HepG2 (cell line): ENCODE data around the gene CCZ1B. TPM values are rescaled to one million over a fixed set of nuclear protein-coding genes. Genes with fewer than 3 reads are reported as not detected.
"Not testable (repeated sequence)": the region's sequence is repeated elsewhere in the genome, so short reads cannot be mapped to it uniquely, and the experiment has no call there.

Experiments used
- ATAC-seq: fragments of 200-7000 bp; cut with Tn5 transposase; 3 replicates; pipeline ENCODE4 v1.9.1; 2020; ENCODE audit warnings: mild to moderate bottlenecking, moderate library complexity
- BruUV-seq: library from RNA; stranded (reverse); fragments of 400-500 nt; replicated peaks from 2 replicates; lab custom pipeline; 2021; lab: Mats Ljungman, UMichigan
- CTCF ChIA-PET: fragments of 300-600 bp; formaldehyde crosslinking; extraction: SDS; loops from one replicate; lab custom pipeline; 2021; ENCODE audit warnings: low total read pairs, inconsistent platforms, low intra/inter-chr PET ratio; lab: Yijun Ruan, JAX
- POLR2A ChIA-PET: fragments of 350-600 bp; sonication (Branson Sonifier 250); formaldehyde crosslinking; loops from one replicate; lab custom pipeline; 2020; ENCODE audit warnings: antibody characterized with exemption, inconsistent platforms; lab: Yijun Ruan, JAX
- DNase-seq: peaks from one replicate; pipeline ENCODE4 v3.0.0-alpha.2; 2015; ENCODE audit warnings: low spot score
- FAIRE-seq: peaks from 3 replicates; lab custom pipeline; 2011; peaks lifted over from hg19 to GRCh38; lab: Jason Lieb, UNC
- H2AFZ ChIP-seq: one replicate; pipeline ENCODE4 v1.6.1; 2011; ENCODE audit warnings: low read length, inconsistent platforms
- H3K27ac ChIP-seq: fragments of 300-600 bp; 3 replicates; pipeline ENCODE4 v1.8.0; 2011; ENCODE audit warnings: mixed run types, mild to moderate bottlenecking, mixed read lengths, low read length, inconsistent platforms; ENCODE audit not compliant: insufficient read depth; ENCODE audit errors: extremely low read length
- H3K27me3 ChIP-seq, 2 experiments: fragments of 200-600 bp in 1 of 2; 2 replicates in 1 of 2; 3 replicates in 1 of 2; pipeline versions ENCODE4 v1.6.0 to v1.8.0; 2011; ENCODE audit warnings: low read length in 2 of 2, mild to moderate bottlenecking in 2 of 2, moderate library complexity in 2 of 2, inconsistent platforms in 1 of 2; ENCODE audit not compliant: insufficient read depth in 2 of 2, control insufficient read depth in 1 of 2
- H3K36me3 ChIP-seq, 2 experiments: fragments of 200-600 bp in 1 of 2; replicated peaks in 1 of 2; 2 replicates in 1 of 2; 3 replicates in 1 of 2; pipeline versions ENCODE4 v1.5.1 to v1.8.0; 2011; ENCODE audit warnings: low read length in 2 of 2, inconsistent platforms in 1 of 2; ENCODE audit not compliant: insufficient read depth in 2 of 2, control insufficient read depth in 1 of 2
- H3K4me1 ChIP-seq: 2 replicates; pipeline ENCODE4 v1.5.1; 2012; ENCODE audit warnings: low read length, inconsistent platforms; ENCODE audit not compliant: insufficient read depth
- H3K4me2 ChIP-seq: 2 replicates; pipeline ENCODE4 v1.6.0; 2011; ENCODE audit warnings: low read depth, low read length, inconsistent platforms
- H3K4me3 ChIP-seq, 3 experiments: fragments of 200-600 bp in 1 of 3; sonication (generic), shearing (Covaris generic) in 1 of 3; replicated peaks in 1 of 3; 2 replicates each; pipeline ENCODE4 v1.5.1; 2011 to 2016; ENCODE audit warnings: low read length in 3 of 3, inconsistent platforms in 2 of 3, low read depth in 2 of 3, mild to moderate bottlenecking in 2 of 3, control low read depth in 1 of 3, mixed read lengths in 1 of 3; ENCODE audit not compliant: insufficient read depth in 1 of 3
- H3K79me2 ChIP-seq: one replicate; pipeline ENCODE4 v1.6.1; 2011; ENCODE audit warnings: low read length, inconsistent platforms; ENCODE audit not compliant: insufficient read depth
- H3K9ac ChIP-seq: 2 replicates; pipeline ENCODE4 v1.6.0; 2011; ENCODE audit warnings: mild to moderate bottlenecking, low read depth, low read length, inconsistent platforms; ENCODE audit not compliant: insufficient read depth
- H3K9me3 ChIP-seq: 2 replicates; pipeline ENCODE4 v1.5.1; 2012; ENCODE audit warnings: mild to moderate bottlenecking, low read length
- H4K20me1 ChIP-seq: 2 replicates; pipeline ENCODE4 v1.6.0; 2011; ENCODE audit warnings: inconsistent platforms, mild to moderate bottlenecking, low read length, moderate library complexity; ENCODE audit not compliant: insufficient read depth
- ERF ChIP-seq: IDR thresholded peaks from 2 replicates; pipeline ENCODE4 v1.6.1; 2018; ENCODE audit warnings: missing biosample characterization, missing genetic modification reagents
- JUNB ChIP-seq: sonication (generic); formaldehyde crosslinking; IDR thresholded peaks from 2 replicates; pipeline ENCODE4 v1.8.0; 2022; ENCODE audit warnings: missing genetic modification reagents, mild to moderate bottlenecking, borderline replicate concordance
- NR2F6 ChIP-seq, 2 experiments: IDR thresholded peaks; 2 replicates each; pipeline ENCODE4 v1.6.1; 2016; ENCODE audit warnings: antibody characterized with exemption in 1 of 2, mild to moderate bottlenecking in 1 of 2
- SAP130 ChIP-seq: IDR thresholded peaks from 2 replicates; pipeline ENCODE4 v1.6.1; 2016; ENCODE audit warnings: low read depth
- SOX13 ChIP-seq, 3 experiments: fragments of 450-650 bp in 1 of 3; sonication (generic) in 1 of 3; formaldehyde crosslinking in 1 of 3; IDR thresholded peaks in 2 of 3; conservative IDR thresholded peaks in 1 of 3; 2 replicates each; pipeline versions ENCODE4 v1.5.0 to v1.6.1; 2016 to 2020; ENCODE audit warnings: antibody characterized with exemption in 1 of 3, mild to moderate bottlenecking in 1 of 3, missing compliant biosample characterization in 1 of 3, missing genetic modification reagents in 1 of 3, moderate library complexity in 1 of 3
- SOX6 ChIP-seq, 2 experiments: fragments of 450-650 bp in 1 of 2; sonication (generic) in 1 of 2; formaldehyde crosslinking in 1 of 2; IDR thresholded peaks; 2 replicates each; pipeline versions ENCODE4 v1.4.0 to v1.6.1; 2017 to 2020; ENCODE audit warnings: antibody characterized with exemption in 1 of 2, mild to moderate bottlenecking in 1 of 2, missing genetic modification reagents in 1 of 2
- WGBS: methylation state at CpG from one replicate; pipeline ENCODE4 v1.1.6; 2017; ENCODE audit warnings: low lambda C conversion rate; 5-methylcytosine and 5-hydroxymethylcytosine counted together
- in situ Hi-C: cut with HindIII; loops from 2 replicates; pipeline ENCODE4 v1.10.0; 2017; ENCODE audit warnings: low pct_unique_long_range_greater_than_20kb; ENCODE audit not compliant: extremely low pct_ligation_motif_present
- intact Hi-C: fragments of 100-400 bp; cut with micrococcal nuclease; formaldehyde crosslinking; loops from one replicate; pipeline ENCODE4 v1.10.0; 2022; ENCODE audit not compliant: unreplicated experiment
- polyA plus RNA-seq, 8 experiments: library from polyadenylated mRNA; depleted of rRNA in 3 of 8; stranded (reverse) in 7 of 8; unstranded in 1 of 8; fragments of >200 nt; fragmentation: Illumina TruSeq in 4 of 8; extraction: Trizol in 4 of 8; gene quantifications; 2 replicates each; pipeline versions ENCODE4 v1.2.1 to v1.2.3, GENCODE V29; 2011 to 2016; ENCODE audit warnings: low read depth in 4 of 8, missing spikeins in 1 of 8, mixed read lengths in 1 of 8; ENCODE audit not compliant: insufficient read depth in 1 of 8
- total RNA-seq, 5 experiments: library from RNA; depleted of rRNA; stranded (reverse); fragments of >200 nt; fragmentation: Illumina TruSeq; extraction: Trizol; gene quantifications; 2 replicates each; pipeline ENCODE4 v1.2.3, GENCODE V29; 2016; ENCODE audit warnings: low read depth in 1 of 5
- TF ChIP-seq, protein P1 (sequence below): IDR thresholded peaks from 2 replicates; pipeline ENCODE4 v1.6.1; 2016

Gene CCZ1B
- total and polyA plus RNA-seq, 2 of the 13 experiments (the other 11 are each of a cell fraction or from before 2014, with no cell fraction given) = 24.4 to 50.0 TPM

GRCh38 chr7:6792113-6792872 is 33.8 kb downstream of the CCZ1B start (continued):
- TF ChIP-seq SAP130 (CRISPR knock-in tag) (peak; percentile 88), JUNB (CRISPR knock-in tag) (peak; percentile 21; the same call in 1 of the 2 replicates), ERF (CRISPR knock-in tag) (0 out of 2 replicates have a peak, but pooled peaks have one; percentile 49), SOX6 (CRISPR knock-in tag; IDR thresholded peaks at IDR 0.05) (0 out of 2 replicates have a peak, but pooled peaks have one; percentile 18), NR2F6 (CRISPR knock-in tag; IDR thresholded peaks at IDR 0.05) (peak; percentile 40), SOX13 (CRISPR knock-in tag; conservative IDR thresholded peaks at IDR 0.05 in 1 of 2, IDR thresholded peaks at IDR 0.05 in 1 of 2) (0 out of 4 replicates have a peak, but pooled peaks of 1 of the 2 experiments have one; percentile 32)
- not testable (repeated sequence) for TF ChIP-seq SOX6, NR2F6, SOX13 (IDR thresholded peaks at IDR 0.05)
- TF ChIP-seq, protein P1, sequence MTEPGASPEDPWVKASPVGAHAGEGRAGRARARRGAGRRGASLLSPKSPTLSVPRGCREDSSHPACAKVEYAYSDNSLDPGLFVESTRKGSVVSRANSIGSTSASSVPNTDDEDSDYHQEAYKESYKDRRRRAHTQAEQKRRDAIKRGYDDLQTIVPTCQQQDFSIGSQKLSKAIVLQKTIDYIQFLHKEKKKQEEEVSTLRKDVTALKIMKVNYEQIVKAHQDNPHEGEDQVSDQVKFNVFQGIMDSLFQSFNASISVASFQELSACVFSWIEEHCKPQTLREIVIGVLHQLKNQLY (CRISPR knock-in tag) = peak; percentile 64

GRCh38 chr7:6789353-6789752 is 36.7 kb downstream of the CCZ1B start:
- ATAC-seq, CTCF ChIA-PET, H3K9me3 ChIP-seq, BruUV-seq, H2AFZ ChIP-seq, H3K36me3 ChIP-seq, POLR2A ChIA-PET, H3K79me2 ChIP-seq, H3K27me3 ChIP-seq, H3K27ac ChIP-seq, H3K9ac ChIP-seq, in situ Hi-C loops, FAIRE-seq, DNase-seq, H3K4me1 ChIP-seq, H3K4me3 ChIP-seq, intact Hi-C loops, H3K4me2 ChIP-seq, H4K20me1 ChIP-seq: not testable (repeated sequence)
- no CpG with 5 or more reads among the region's 13 CpGs for WGBS

DNA sequence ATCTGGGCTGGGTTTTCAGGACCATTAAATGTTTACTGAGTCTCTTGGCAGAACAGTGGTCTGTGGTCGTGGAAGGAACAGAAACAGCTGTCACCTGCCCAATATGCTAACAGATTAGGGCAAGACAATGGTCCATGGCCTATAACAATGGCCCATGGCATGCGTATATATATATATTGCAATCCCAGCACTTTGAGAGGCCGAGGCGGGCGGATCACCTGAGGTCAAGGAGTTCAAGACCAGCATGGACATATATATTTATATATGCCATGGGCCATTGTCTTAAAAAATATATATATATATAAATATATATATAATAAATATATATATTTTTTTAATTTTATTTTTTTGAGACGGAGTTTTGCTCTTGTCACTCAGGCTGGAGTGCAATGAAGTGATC is 44.5 kb downstream of the CCZ1B start:
- H2AFZ ChIP-seq, H3K27me3 ChIP-seq, H3K36me3 ChIP-seq, ATAC-seq, H3K27ac ChIP-seq, H3K9me3 ChIP-seq, H3K4me3 ChIP-seq, H4K20me1 ChIP-seq, POLR2A ChIA-PET, intact Hi-C loops, H3K4me2 ChIP-seq, FAIRE-seq, DNase-seq, CTCF ChIA-PET, H3K79me2 ChIP-seq, in situ Hi-C loops, H3K9ac ChIP-seq, H3K4me1 ChIP-seq, BruUV-seq: not testable (repeated sequence)
- WGBS = 56% methylated on average over 6 of the region's 6 CpGs

DNA sequence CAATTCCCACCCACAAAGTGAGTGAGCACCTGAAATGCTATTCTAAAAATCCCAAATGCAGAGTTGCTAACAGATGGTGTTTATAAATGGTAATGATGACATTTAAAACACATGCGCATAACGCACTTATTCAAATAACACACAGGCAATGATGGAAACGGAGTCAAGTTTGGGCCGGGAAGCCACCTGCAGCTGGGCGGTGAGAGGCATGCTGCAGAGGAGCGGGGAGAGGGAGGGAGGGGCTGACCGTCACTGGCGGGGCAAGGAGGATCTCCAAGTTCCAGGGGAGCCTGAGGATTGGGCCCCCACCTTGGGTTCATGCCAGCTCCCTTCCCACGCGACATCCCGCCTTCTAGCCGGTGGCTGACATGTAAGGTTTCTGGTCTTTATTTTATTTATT is 64.9 kb downstream of the CCZ1B start:
- intact Hi-C loops, DNase-seq, H3K36me3 ChIP-seq, POLR2A ChIA-PET, H4K20me1 ChIP-seq, CTCF ChIA-PET, H3K27me3 ChIP-seq, H3K9ac ChIP-seq, H3K79me2 ChIP-seq, H3K9me3 ChIP-seq, H3K4me1 ChIP-seq, FAIRE-seq, ATAC-seq, H2AFZ ChIP-seq, H3K27ac ChIP-seq, H3K4me3 ChIP-seq, BruUV-seq, H3K4me2 ChIP-seq, in situ Hi-C loops: not testable (repeated sequence)
- 57% methylated on average over 8 of the region's 12 CpGs for WGBS
